DOHH2 (cell line): Measurements from ENCODE around the gene BABAM2.

Experiments used
- EZH2phosphoT487 ChIP-seq: fragments of 200-600 bp; sonication (generic); IDR thresholded peaks from 2 replicates; pipeline ENCODE4 v1.6.1; 2017; ENCODE audit warnings: borderline replicate concordance, mild to moderate bottlenecking, antibody characterized with exemption, low read length, moderate library complexity, mixed read lengths
- TF ChIP-seq, protein P1 (sequence below): fragments of 200-600 bp; sonication (generic); IDR thresholded peaks from one replicate; pipeline ENCODE4 v1.5.1; 2014; ENCODE audit warnings: antibody characterized with exemption, mild to moderate bottlenecking, low read depth, low read length; ENCODE audit not compliant: poor library complexity, severe bottlenecking

DNA sequence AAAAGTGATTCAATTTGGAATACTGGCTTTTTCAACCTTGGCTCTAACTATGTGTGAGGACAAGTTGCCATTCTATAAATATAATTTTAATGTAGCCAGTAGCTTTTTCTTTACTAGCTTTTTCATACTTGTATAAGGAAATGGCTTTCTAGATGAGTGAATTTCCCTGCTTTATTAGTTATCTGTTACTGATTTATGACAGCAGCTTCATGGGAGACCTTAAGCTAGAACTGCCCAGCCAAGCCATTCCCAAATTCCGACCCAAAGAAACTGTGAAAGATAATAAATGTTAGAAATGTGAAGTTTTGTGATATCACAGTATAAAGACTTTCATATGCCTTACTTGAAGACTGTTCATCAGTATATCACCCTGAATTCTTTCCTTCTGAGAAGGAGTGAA lies 32.3 kb downstream of the BABAM2 start:
- TF ChIP-seq, protein P1, sequence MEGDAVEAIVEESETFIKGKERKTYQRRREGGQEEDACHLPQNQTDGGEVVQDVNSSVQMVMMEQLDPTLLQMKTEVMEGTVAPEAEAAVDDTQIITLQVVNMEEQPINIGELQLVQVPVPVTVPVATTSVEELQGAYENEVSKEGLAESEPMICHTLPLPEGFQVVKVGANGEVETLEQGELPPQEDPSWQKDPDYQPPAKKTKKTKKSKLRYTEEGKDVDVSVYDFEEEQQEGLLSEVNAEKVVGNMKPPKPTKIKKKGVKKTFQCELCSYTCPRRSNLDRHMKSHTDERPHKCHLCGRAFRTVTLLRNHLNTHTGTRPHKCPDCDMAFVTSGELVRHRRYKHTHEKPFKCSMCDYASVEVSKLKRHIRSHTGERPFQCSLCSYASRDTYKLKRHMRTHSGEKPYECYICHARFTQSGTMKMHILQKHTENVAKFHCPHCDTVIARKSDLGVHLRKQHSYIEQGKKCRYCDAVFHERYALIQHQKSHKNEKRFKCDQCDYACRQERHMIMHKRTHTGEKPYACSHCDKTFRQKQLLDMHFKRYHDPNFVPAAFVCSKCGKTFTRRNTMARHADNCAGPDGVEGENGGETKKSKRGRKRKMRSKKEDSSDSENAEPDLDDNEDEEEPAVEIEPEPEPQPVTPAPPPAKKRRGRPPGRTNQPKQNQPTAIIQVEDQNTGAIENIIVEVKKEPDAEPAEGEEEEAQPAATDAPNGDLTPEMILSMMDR = no peak
- no peak for TF ChIP-seq EZH2phosphoT487
